ENCODE results near the gene CLEC2D. TPM values are rescaled to one million over a fixed set of nuclear protein-coding genes. Genes with fewer than 3 reads are reported as not detected.

CLEC2D gene
- total RNA-seq (ENCODE audit: unreplicated experiment), result 18.9 TPM
- long read RNA-seq, partial matches to known transcripts, result 0 of 4 reads
- long read RNA-seq, other reads (novel, unspliced or antisense), result 4 of 4 reads

- H3K27me3 Mint-ChIP-seq (ENCODE audit: unreplicated experiment), result no peaks in the 10 kb centered on the region
- H3K4me1 Mint-ChIP-seq (ENCODE audit: unreplicated experiment), result peaks cover 6% of the 10 kb centered on the region
- H3K4me3 Mint-ChIP-seq (ENCODE audit: unreplicated experiment), result no peak within 1 kb of the TSS
Measured at GRCh38 chr12:9669534-9669933, at the start of gene CLEC2D. Gene CLEC2D, plus strand, starts transcription at chr12:9669713. Its CDS starts 22 bp downstream, at chr12:9669735.

GRCh38 chr12:9625019-9625418, 44.5 kb upstream of the CLEC2D start:
- no peak for TF ChIP-seq CTCF (IDR thresholded peaks at IDR 0.05; ENCODE audit: unreplicated experiment)
- Mint-ChIP-seq H3K36me3 (ENCODE audit: low read depth, unreplicated experiment) (no peaks in the 10 kb centered on the region), H3K4me3 (ENCODE audit: unreplicated experiment) (no peak overlapping the region), H3K27me3 (ENCODE audit: unreplicated experiment) (no peaks in the 10 kb centered on the region), H3K4me1 (ENCODE audit: unreplicated experiment) (peaks cover 9% of the 10 kb centered on the region), H3K27ac (ENCODE audit: unreplicated experiment) (no peak overlapping the region), H3K9me3 (ENCODE audit: unreplicated experiment) (no peaks in the 10 kb centered on the region)
- DNase-seq (ENCODE audit: low spot score), result no peak

More at GRCh38 chr12:9669534-9669933, at the start of gene CLEC2D:
- DNase-seq (ENCODE audit: low spot score), result no peak
- peaks cover 38% of the 10 kb centered on the region for H3K36me3 Mint-ChIP-seq (ENCODE audit: low read depth, unreplicated experiment)
- no peak within 1 kb of the TSS for H3K27ac Mint-ChIP-seq (ENCODE audit: unreplicated experiment)
- no peaks in the 10 kb centered on the region for H3K9me3 Mint-ChIP-seq (ENCODE audit: unreplicated experiment)
- TF ChIP-seq CTCF (IDR thresholded peaks at IDR 0.05; ENCODE audit: unreplicated experiment), result no peak

- Mint-ChIP-seq H3K27ac (ENCODE audit: unreplicated experiment) (no peak overlapping the region), H3K4me1 (ENCODE audit: unreplicated experiment) (peaks cover 9% of the 10 kb centered on the region), H3K9me3 (ENCODE audit: unreplicated experiment) (no peaks in the 10 kb centered on the region), H3K36me3 (ENCODE audit: low read depth, unreplicated experiment) (no peaks in the 10 kb centered on the region), H3K4me3 (ENCODE audit: unreplicated experiment) (no peak overlapping the region), H3K27me3 (ENCODE audit: unreplicated experiment) (no peaks in the 10 kb centered on the region)
- DNase-seq (ENCODE audit: low spot score), result no peak
- TF ChIP-seq CTCF (IDR thresholded peaks at IDR 0.05; ENCODE audit: unreplicated experiment), result no peak
Measured at GRCh38 chr12:9626291-9626690, 43.2 kb upstream of the CLEC2D start.

- no peak for TF ChIP-seq CTCF (IDR thresholded peaks at IDR 0.05; ENCODE audit: unreplicated experiment)
- H3K4me1 Mint-ChIP-seq (ENCODE audit: unreplicated experiment), result peaks cover 9% of the 10 kb centered on the region
- no peak overlapping the region for H3K4me3 Mint-ChIP-seq (ENCODE audit: unreplicated experiment)
- H3K9me3 Mint-ChIP-seq (ENCODE audit: unreplicated experiment), result no peaks in the 10 kb centered on the region
- peaks cover 5% of the 10 kb centered on the region for H3K36me3 Mint-ChIP-seq (ENCODE audit: low read depth, unreplicated experiment)
- no peaks in the 10 kb centered on the region for H3K27me3 Mint-ChIP-seq (ENCODE audit: unreplicated experiment)
- no peak for DNase-seq (ENCODE audit: low spot score)
- no peak overlapping the region for H3K27ac Mint-ChIP-seq (ENCODE audit: unreplicated experiment)
Measured at GRCh38 chr12:9626821-9627220, 42.7 kb upstream of the CLEC2D start.

- TF ChIP-seq CTCF (IDR thresholded peaks at IDR 0.05; ENCODE audit: unreplicated experiment), result no peak
- no peak for DNase-seq (ENCODE audit: low spot score)
- Mint-ChIP-seq H3K9me3 (ENCODE audit: unreplicated experiment) (peaks cover 7% of the 10 kb centered on the region), H3K4me1 (ENCODE audit: unreplicated experiment) (peaks cover 16% of the 10 kb centered on the region), H3K36me3 (ENCODE audit: low read depth, unreplicated experiment) (peaks cover 19% of the 10 kb centered on the region), H3K4me3 (ENCODE audit: unreplicated experiment) (no peak overlapping the region), H3K27me3 (ENCODE audit: unreplicated experiment) (no peaks in the 10 kb centered on the region), H3K27ac (ENCODE audit: unreplicated experiment) (no peak overlapping the region)
Measured at GRCh38 chr12:9632766-9633165, 36.7 kb upstream of the CLEC2D start.
